SK-N-SH treated with all-trans-retinoic acid at 6 μM for 48 hours (cell line): ENCODE measurements around the gene LY86.

Experiments used
- ARNTL ChIP-seq: fragments of 450-650 bp; formaldehyde crosslinking; IDR thresholded peaks from 2 replicates; pipeline ENCODE4 v1.5.0; 2020; ENCODE audit warnings: low read depth, mild to moderate bottlenecking, moderate library complexity, borderline replicate concordance
- OSR1 ChIP-seq: fragments of 250-450 bp; sonication (Bioruptor Pico); IDR thresholded peaks from 2 replicates; pipeline ENCODE4 v1.8.0; 2022; ENCODE audit warnings: moderate library complexity, mild to moderate bottlenecking, inconsistent platforms
- PPARA ChIP-seq: fragments of 250-450 bp; sonication (Bioruptor Pico); IDR thresholded peaks from 2 replicates; pipeline ENCODE4 v1.5.0; 2020; ENCODE audit warnings: mild to moderate bottlenecking, borderline replicate concordance
- TOX ChIP-seq: fragments of 250-450 bp; sonication (Bioruptor Pico); IDR thresholded peaks from 2 replicates; pipeline ENCODE4 v1.8.0; 2021; ENCODE audit warnings: mild to moderate bottlenecking, moderate library complexity, borderline replicate concordance
- ZC3H10 ChIP-seq: fragments of 250-450 bp; sonication (Bioruptor Pico); IDR thresholded peaks from 2 replicates; pipeline ENCODE4 v1.5.1; 2021; ENCODE audit warnings: mild to moderate bottlenecking, moderate library complexity
- ZFP3 ChIP-seq: fragments of 250-450 bp; sonication (Bioruptor Pico); IDR thresholded peaks from 2 replicates; pipeline ENCODE4 v1.5.0; 2020; ENCODE audit warnings: mild to moderate bottlenecking, moderate library complexity
- ZFP30 ChIP-seq: fragments of 450-650 bp; formaldehyde crosslinking; IDR thresholded peaks from 2 replicates; pipeline ENCODE4 v1.5.0; 2022; ENCODE audit warnings: mild to moderate bottlenecking, moderate library complexity
- TF ChIP-seq, protein P1 (sequence below): fragments of 250-450 bp; sonication (Bioruptor Pico); IDR thresholded peaks from 2 replicates; pipeline ENCODE4 v1.8.0; 2021; ENCODE audit warnings: low read depth, mild to moderate bottlenecking, moderate library complexity, borderline replicate concordance
- TF ChIP-seq, protein P2 (sequence below): fragments of 250-450 bp; sonication (Bioruptor Pico); IDR thresholded peaks from 2 replicates; pipeline ENCODE4 v1.8.0; 2020; ENCODE audit warnings: mild to moderate bottlenecking, moderate library complexity, borderline replicate concordance
- TF ChIP-seq, protein P3 (sequence below): fragments of 250-450 bp; sonication (Bioruptor Pico); IDR thresholded peaks from 2 replicates; pipeline ENCODE4 v1.5.1; 2020; ENCODE audit warnings: low read depth, mild to moderate bottlenecking, moderate library complexity
- TF ChIP-seq, protein P4 (sequence below): fragments of 250-450 bp; sonication (Bioruptor Pico); IDR thresholded peaks from 2 replicates; pipeline ENCODE4 v1.5.1; 2021; ENCODE audit warnings: mild to moderate bottlenecking, moderate library complexity

DNA sequence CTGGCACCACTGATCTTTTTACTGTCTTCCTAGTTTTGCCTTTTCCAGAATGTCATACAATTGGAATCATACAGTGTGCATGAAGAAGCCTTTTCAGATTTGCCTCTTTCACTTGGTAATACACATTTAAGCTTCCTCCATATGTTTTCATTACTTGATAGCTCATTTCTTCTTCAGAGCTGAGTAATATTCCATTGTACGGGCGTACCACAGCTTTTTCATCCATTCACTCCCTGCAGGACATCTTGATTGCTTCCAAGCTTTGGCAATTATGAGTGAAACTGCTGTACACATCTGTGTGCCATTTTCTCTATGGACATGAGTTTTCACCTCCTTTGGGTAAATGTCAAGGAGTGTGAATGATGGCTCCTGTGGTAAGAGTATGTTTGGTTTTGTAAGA lies 46.2 kb upstream of the LY86 start:
- TF ChIP-seq PPARA (CRISPR knock-in tag) (no peak), ZC3H10 (no peak), ZFP3 (no peak), ZFP30 (CRISPR knock-in tag) (no peak), ARNTL (CRISPR knock-in tag) (no peak), TOX (CRISPR knock-in tag) (no peak), OSR1 (CRISPR knock-in tag) (no peak)
- TF ChIP-seq, protein P1, sequence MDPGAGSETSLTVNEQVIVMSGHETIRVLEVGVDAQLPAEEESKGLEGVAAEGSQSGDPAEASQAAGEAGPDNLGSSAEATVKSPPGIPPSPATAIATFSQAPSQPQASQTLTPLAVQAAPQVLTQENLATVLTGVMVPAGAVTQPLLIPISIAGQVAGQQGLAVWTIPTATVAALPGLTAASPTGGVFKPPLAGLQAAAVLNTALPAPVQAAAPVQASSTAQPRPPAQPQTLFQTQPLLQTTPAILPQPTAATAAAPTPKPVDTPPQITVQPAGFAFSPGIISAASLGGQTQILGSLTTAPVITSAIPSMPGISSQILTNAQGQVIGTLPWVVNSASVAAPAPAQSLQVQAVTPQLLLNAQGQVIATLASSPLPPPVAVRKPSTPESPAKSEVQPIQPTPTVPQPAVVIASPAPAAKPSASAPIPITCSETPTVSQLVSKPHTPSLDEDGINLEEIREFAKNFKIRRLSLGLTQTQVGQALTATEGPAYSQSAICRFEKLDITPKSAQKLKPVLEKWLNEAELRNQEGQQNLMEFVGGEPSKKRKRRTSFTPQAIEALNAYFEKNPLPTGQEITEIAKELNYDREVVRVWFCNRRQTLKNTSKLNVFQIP (CRISPR knock-in tag), result no peak
- TF ChIP-seq, protein P2, sequence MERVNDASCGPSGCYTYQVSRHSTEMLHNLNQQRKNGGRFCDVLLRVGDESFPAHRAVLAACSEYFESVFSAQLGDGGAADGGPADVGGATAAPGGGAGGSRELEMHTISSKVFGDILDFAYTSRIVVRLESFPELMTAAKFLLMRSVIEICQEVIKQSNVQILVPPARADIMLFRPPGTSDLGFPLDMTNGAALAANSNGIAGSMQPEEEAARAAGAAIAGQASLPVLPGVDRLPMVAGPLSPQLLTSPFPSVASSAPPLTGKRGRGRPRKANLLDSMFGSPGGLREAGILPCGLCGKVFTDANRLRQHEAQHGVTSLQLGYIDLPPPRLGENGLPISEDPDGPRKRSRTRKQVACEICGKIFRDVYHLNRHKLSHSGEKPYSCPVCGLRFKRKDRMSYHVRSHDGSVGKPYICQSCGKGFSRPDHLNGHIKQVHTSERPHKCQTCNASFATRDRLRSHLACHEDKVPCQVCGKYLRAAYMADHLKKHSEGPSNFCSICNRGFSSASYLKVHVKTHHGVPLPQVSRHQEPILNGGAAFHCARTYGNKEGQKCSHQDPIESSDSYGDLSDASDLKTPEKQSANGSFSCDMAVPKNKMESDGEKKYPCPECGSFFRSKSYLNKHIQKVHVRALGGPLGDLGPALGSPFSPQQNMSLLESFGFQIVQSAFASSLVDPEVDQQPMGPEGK, result no peak
- TF ChIP-seq, protein P3, sequence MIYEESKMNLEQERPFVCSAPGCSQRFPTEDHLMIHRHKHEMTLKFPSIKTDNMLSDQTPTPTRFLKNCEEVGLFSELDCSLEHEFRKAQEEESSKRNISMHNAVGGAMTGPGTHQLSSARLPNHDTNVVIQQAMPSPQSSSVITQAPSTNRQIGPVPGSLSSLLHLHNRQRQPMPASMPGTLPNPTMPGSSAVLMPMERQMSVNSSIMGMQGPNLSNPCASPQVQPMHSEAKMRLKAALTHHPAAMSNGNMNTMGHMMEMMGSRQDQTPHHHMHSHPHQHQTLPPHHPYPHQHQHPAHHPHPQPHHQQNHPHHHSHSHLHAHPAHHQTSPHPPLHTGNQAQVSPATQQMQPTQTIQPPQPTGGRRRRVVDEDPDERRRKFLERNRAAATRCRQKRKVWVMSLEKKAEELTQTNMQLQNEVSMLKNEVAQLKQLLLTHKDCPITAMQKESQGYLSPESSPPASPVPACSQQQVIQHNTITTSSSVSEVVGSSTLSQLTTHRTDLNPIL, result no peak
- TF ChIP-seq, protein P4, sequence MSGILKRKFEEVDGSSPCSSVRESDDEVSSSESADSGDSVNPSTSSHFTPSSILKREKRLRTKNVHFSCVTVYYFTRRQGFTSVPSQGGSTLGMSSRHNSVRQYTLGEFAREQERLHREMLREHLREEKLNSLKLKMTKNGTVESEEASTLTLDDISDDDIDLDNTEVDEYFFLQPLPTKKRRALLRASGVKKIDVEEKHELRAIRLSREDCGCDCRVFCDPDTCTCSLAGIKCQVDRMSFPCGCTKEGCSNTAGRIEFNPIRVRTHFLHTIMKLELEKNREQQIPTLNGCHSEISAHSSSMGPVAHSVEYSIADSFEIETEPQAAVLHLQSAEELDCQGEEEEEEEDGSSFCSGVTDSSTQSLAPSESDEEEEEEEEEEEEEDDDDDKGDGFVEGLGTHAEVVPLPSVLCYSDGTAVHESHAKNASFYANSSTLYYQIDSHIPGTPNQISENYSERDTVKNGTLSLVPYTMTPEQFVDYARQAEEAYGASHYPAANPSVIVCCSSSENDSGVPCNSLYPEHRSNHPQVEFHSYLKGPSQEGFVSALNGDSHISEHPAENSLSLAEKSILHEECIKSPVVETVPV (CRISPR knock-in tag), result no peak
